NT2/D1 (cell line): ENCODE results near the gene FOXQ1.

Source experiments
- SUZ12 ChIP-seq: IDR thresholded peaks from 2 replicates; pipeline ENCODE4 v1.6.1; 2011; ENCODE audit not compliant: insufficient read length, insufficient read depth; ENCODE audit errors: extremely low read depth
- YY1 ChIP-seq: IDR thresholded peaks from 2 replicates; pipeline ENCODE4 v1.6.1; 2011; ENCODE audit not compliant: insufficient read length, insufficient read depth
- ZNF274 ChIP-seq: IDR thresholded peaks from 2 replicates; pipeline ENCODE4 v1.6.1; 2011; ENCODE audit warnings: mild to moderate bottlenecking, low read depth, low read length

DNA sequence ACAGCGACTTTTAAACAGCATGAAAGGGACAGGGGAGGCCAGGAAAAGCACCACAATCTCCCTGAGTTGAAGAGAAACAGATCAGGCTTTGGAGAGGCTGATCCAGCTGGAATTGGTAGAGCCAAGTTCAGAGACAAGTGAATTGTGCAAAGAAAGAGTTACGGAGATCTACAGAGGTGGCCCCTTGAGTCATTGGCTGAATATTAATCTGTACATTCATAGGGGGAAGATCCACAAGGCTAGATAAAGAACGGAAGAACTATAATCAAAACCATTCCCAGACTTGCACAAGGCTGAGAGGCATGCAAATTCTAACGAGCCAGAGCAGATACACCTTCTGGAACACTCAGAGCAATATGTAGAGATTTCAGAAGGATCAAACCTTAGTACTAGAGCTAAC is 14.2 kb upstream of the FOXQ1 start:
- no peak for TF ChIP-seq SUZ12
- TF ChIP-seq YY1: no peak
- TF ChIP-seq ZNF274: no peak
